Astrocyte (in vitro differentiated cells and primary cell): ENCODE measurements around the gene S100A6. TPM values are rescaled to one million over a fixed set of nuclear protein-coding genes. Genes with fewer than 3 reads are reported as not detected.

Experiments
- DNase-seq: peaks from one replicate; pipeline ENCODE4 v3.0.0-alpha.2; 2010; ENCODE audit warnings: low read depth
- FAIRE-seq: peaks from 2 replicates; lab custom pipeline; 2011; peaks lifted over from hg19 to GRCh38; lab: Jason Lieb, UNC
- H2AFZ ChIP-seq: 2 replicates; pipeline ENCODE4 v1.6.0; 2012; ENCODE audit warnings: low read depth, low read length, inconsistent platforms
- H3K27ac ChIP-seq: 2 replicates; pipeline ENCODE4 v1.5.1; 2011; ENCODE audit warnings: low read depth, low read length, inconsistent platforms
- H3K27me3 ChIP-seq: 2 replicates; pipeline ENCODE4 v1.6.0; 2011; ENCODE audit warnings: low read length, inconsistent platforms; ENCODE audit not compliant: insufficient read depth
- H3K36me3 ChIP-seq: 2 replicates; pipeline ENCODE4 v1.5.1; 2011; ENCODE audit warnings: low read length, inconsistent platforms; ENCODE audit not compliant: insufficient read depth
- H3K4me1 ChIP-seq: 2 replicates; pipeline ENCODE4 v1.5.1; 2011; ENCODE audit warnings: low read length, inconsistent platforms; ENCODE audit not compliant: insufficient read depth
- H3K4me2 ChIP-seq: 2 replicates; pipeline ENCODE4 v1.6.0; 2012; ENCODE audit warnings: low read length, inconsistent platforms
- H3K4me3 ChIP-seq: 2 replicates; pipeline ENCODE4 v1.5.1; 2011; ENCODE audit warnings: low read depth, mild to moderate bottlenecking, low read length, inconsistent platforms; ENCODE audit not compliant: insufficient read depth
- H3K79me2 ChIP-seq: 2 replicates; pipeline ENCODE4 v1.6.0; 2012; ENCODE audit warnings: mild to moderate bottlenecking, low read length, inconsistent platforms; ENCODE audit not compliant: insufficient read depth
- H3K9ac ChIP-seq: 2 replicates; pipeline ENCODE4 v1.6.0; 2012; ENCODE audit warnings: mild to moderate bottlenecking, low read length, inconsistent platforms
- H3K9me3 ChIP-seq: 2 replicates; pipeline ENCODE4 v1.5.1; 2012; ENCODE audit warnings: low read depth, mild to moderate bottlenecking, low read length, inconsistent platforms; ENCODE audit not compliant: insufficient read depth
- H4K20me1 ChIP-seq: 2 replicates; pipeline ENCODE4 v1.6.0; 2012; ENCODE audit warnings: low read length, inconsistent platforms; ENCODE audit not compliant: insufficient read depth
- H3K27ac Mint-ChIP-seq: one replicate; pipeline ENCODE4 v1.8.0; 2021; ENCODE audit warnings: mild to moderate bottlenecking, mixed read lengths; ENCODE audit not compliant: unreplicated experiment
- H3K27me3 Mint-ChIP-seq: one replicate; pipeline ENCODE4 v1.8.0; 2021; ENCODE audit warnings: low read depth, mixed read lengths; ENCODE audit not compliant: unreplicated experiment
- H3K36me3 Mint-ChIP-seq: one replicate; pipeline ENCODE4 v1.8.0; 2021; ENCODE audit warnings: low read depth, mixed read lengths; ENCODE audit not compliant: unreplicated experiment
- H3K4me1 Mint-ChIP-seq: one replicate; pipeline ENCODE4 v1.8.0; 2021; ENCODE audit warnings: low read depth, mixed read lengths; ENCODE audit not compliant: unreplicated experiment
- H3K4me3 Mint-ChIP-seq: one replicate; pipeline ENCODE4 v1.8.0; 2021; ENCODE audit warnings: mild to moderate bottlenecking, moderate library complexity, mixed read lengths; ENCODE audit not compliant: unreplicated experiment
- H3K9me3 Mint-ChIP-seq: one replicate; pipeline ENCODE4 v1.8.0; 2021; ENCODE audit warnings: mild to moderate bottlenecking, mixed read lengths; ENCODE audit not compliant: unreplicated experiment
- CTCF ChIP-seq: IDR thresholded peaks from 2 replicates; pipeline ENCODE4 v1.5.1; 2011; ENCODE audit warnings: low read depth, mild to moderate bottlenecking, inconsistent platforms, low read length, moderate library complexity; ENCODE audit not compliant: insufficient read depth
- EZH2 ChIP-seq: IDR thresholded peaks from 2 replicates; pipeline ENCODE4 v1.6.1; 2012; ENCODE audit warnings: mild to moderate bottlenecking, low read length, inconsistent platforms; ENCODE audit not compliant: insufficient read depth
- total RNA-seq: library from RNA; stranded (reverse); gene quantifications from 2 replicates; pipeline ENCODE4 v1.2.1, GENCODE V29; 2021

Gene S100A6
- total RNA-seq, 1 donor from 2014 or later: 125 TPM

DNA sequence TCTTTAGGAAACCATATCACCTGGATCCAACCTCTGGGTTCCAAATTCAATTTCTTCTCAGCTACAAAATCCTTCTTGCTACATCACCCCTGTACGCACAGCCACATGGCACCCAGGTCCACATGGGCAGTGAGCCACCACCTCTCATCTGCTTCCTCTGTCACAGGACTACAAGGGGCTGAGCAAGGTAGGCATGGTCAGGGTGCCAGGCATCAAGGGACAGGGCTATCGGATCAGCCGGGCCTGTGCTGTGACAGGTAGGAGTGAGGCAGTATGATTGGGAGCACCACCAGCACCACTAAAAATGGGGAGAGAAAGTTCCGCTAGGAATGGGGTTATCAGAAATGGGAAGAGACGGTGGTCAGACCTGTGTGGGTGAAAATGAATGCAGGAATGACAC lies 29.4 kb downstream of the S100A6 start:
- Histone ChIP-seq H3K4me1 (peaks cover 21% of the 10 kb centered on the region), H3K36me3 (no peaks in the 10 kb centered on the region), H4K20me1 (no peaks in the 10 kb centered on the region), H3K79me2 (no peaks in the 10 kb centered on the region), H3K4me2 (peak overlapping the region; percentile 61), H3K9ac (no peak overlapping the region), H2AFZ (no peak overlapping the region), H3K4me3 (no peak overlapping the region), H3K27me3 (no peaks in the 10 kb centered on the region), H3K27ac (no peak overlapping the region), H3K9me3 (no peaks in the 10 kb centered on the region)
- DNase-seq (no peak), FAIRE-seq (no peak)
- TF ChIP-seq CTCF (no peak), EZH2 (no peak)
- H3K27ac Mint-ChIP-seq: peak overlapping the region; percentile 27
- no peak overlapping the region for H3K4me3 Mint-ChIP-seq
- H3K4me1 Mint-ChIP-seq: peaks cover 23% of the 10 kb centered on the region
- no peaks in the 10 kb centered on the region for H3K27me3 Mint-ChIP-seq
- no peaks in the 10 kb centered on the region for H3K36me3 Mint-ChIP-seq
- H3K9me3 Mint-ChIP-seq: no peaks in the 10 kb centered on the region

DNA sequence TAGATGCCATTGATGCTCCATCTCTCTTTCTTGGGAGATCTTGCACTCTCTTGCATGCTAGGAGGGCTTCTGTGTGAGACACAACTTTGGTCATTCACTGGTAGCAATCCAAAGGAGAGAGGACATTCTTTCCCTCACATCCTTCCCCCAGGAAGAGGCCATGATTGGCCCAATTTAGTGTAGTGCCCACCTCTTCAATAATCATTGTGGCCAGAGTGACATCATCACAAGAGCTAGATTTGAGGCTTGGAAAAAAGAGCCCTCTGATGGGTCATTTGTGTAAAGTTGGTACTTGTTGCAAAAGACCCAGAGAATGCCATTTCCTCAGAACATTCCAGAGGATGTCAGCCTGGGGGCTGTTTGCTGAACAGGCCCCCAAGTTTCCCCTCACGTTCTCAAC lies 30.2 kb downstream of the S100A6 start:
- Mint-ChIP-seq H3K36me3 (no peaks in the 10 kb centered on the region), H3K4me3 (no peak overlapping the region), H3K4me1 (peaks cover 22% of the 10 kb centered on the region), H3K9me3 (no peaks in the 10 kb centered on the region), H3K27ac (no peak overlapping the region), H3K27me3 (no peaks in the 10 kb centered on the region)
- Histone ChIP-seq H3K79me2 (no peaks in the 10 kb centered on the region), H2AFZ (no peak overlapping the region), H3K4me2 (no peak overlapping the region), H4K20me1 (no peaks in the 10 kb centered on the region), H3K36me3 (no peaks in the 10 kb centered on the region), H3K27ac (no peak overlapping the region), H3K4me1 (peaks cover 21% of the 10 kb centered on the region), H3K9ac (no peak overlapping the region), H3K27me3 (no peaks in the 10 kb centered on the region), H3K9me3 (no peaks in the 10 kb centered on the region), H3K4me3 (no peak overlapping the region)
- TF ChIP-seq EZH2 (no peak), CTCF (no peak)
- DNase-seq (no peak), FAIRE-seq (no peak)

DNA sequence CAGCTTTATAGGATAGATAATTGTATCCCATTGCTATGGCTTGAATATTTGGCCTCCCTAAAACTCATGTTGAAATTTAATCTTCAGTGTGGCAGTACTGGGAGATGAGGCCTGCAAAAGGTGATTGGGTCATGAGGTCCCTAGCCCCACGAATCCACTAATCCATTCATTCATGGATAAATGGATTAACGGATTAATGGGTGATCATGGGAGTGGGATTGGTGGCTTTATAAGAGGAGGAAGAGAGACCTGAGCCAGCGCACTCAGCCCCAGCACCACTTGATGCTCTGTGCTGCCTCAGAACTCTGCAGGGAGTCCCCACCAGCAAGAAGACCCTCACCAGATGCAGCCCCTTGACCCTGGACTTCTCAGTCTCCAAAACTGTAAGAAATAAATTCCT lies 32.0 kb downstream of the S100A6 start:
- H3K4me3 Mint-ChIP-seq: no peak overlapping the region
- peaks cover 22% of the 10 kb centered on the region for H3K4me1 Mint-ChIP-seq
- Histone ChIP-seq H3K27me3 (no peaks in the 10 kb centered on the region), H3K27ac (no peak overlapping the region), H4K20me1 (no peaks in the 10 kb centered on the region), H3K79me2 (no peaks in the 10 kb centered on the region), H3K4me2 (no peak overlapping the region), H3K9ac (no peak overlapping the region), H2AFZ (no peak overlapping the region), H3K4me1 (peaks cover 21% of the 10 kb centered on the region), H3K36me3 (no peaks in the 10 kb centered on the region), H3K4me3 (no peak overlapping the region), H3K9me3 (no peaks in the 10 kb centered on the region)
- peaks cover 3% of the 10 kb centered on the region for H3K27me3 Mint-ChIP-seq
- FAIRE-seq (no peak), DNase-seq (no peak)
- no peaks in the 10 kb centered on the region for H3K9me3 Mint-ChIP-seq
- H3K36me3 Mint-ChIP-seq: no peaks in the 10 kb centered on the region
- no peak overlapping the region for H3K27ac Mint-ChIP-seq
- TF ChIP-seq EZH2 (no peak), CTCF (no peak)
